Measurements from ENCODE around the gene MLLT3.

MLLT3 gene

GRCh38 chr9:20508242-20508641 is 114.1 kb downstream of the MLLT3 start:
- FAIRE-seq = no peak

GRCh38 chr9:20507431-20507830 is 114.9 kb downstream of the MLLT3 start:
- FAIRE-seq = no peak

GRCh38 chr9:20506099-20506900 is 116.0 kb downstream of the MLLT3 start:
- FAIRE-seq = no peak

- FAIRE-seq = no peak
These were observed 116.7 kb downstream of the MLLT3 start for GRCh38 chr9:20505574-20505973.

GRCh38 chr9:20504930-20505329 is 117.4 kb downstream of the MLLT3 start:
- no peak for FAIRE-seq

- no peak for FAIRE-seq
These were observed 122.2 kb downstream of the MLLT3 start for GRCh38 chr9:20500101-20500500.

GRCh38 chr9:20499013-20499412 is 123.3 kb downstream of the MLLT3 start:
- FAIRE-seq = no peak

- no peak for FAIRE-seq
These were observed 126.0 kb downstream of the MLLT3 start for GRCh38 chr9:20496328-20496727.

GRCh38 chr9:20495098-20495497 is 127.2 kb downstream of the MLLT3 start:
- no peak for FAIRE-seq

GRCh38 chr9:20494035-20494434 is 128.3 kb downstream of the MLLT3 start:
- FAIRE-seq = no peak

GRCh38 chr9:20492772-20493171 is 129.5 kb downstream of the MLLT3 start:
- no peak for FAIRE-seq

GRCh38 chr9:20491612-20492011 is 130.7 kb downstream of the MLLT3 start:
- no peak for FAIRE-seq

GRCh38 chr9:20490246-20490834 is 132.0 kb downstream of the MLLT3 start:
- no peak for FAIRE-seq

- no peak for FAIRE-seq
These were observed 133.6 kb downstream of the MLLT3 start for GRCh38 chr9:20488691-20489090.

GRCh38 chr9:20486552-20486951 is 135.7 kb downstream of the MLLT3 start:
- no peak for FAIRE-seq

- FAIRE-seq = no peak
These were observed 140.9 kb downstream of the MLLT3 start for GRCh38 chr9:20481437-20481836.

- FAIRE-seq = no peak
These were observed 142.1 kb downstream of the MLLT3 start for GRCh38 chr9:20480249-20480648.

- FAIRE-seq = no peak
These were observed 142.7 kb downstream of the MLLT3 start for GRCh38 chr9:20479419-20480155.

- FAIRE-seq = no peak
These were observed 143.5 kb downstream of the MLLT3 start for GRCh38 chr9:20478786-20479185.

GRCh38 chr9:20477940-20478620 is 144.2 kb downstream of the MLLT3 start:
- no peak for FAIRE-seq

- FAIRE-seq = no peak
These were observed 145.3 kb downstream of the MLLT3 start for GRCh38 chr9:20476912-20477521.

- no peak for FAIRE-seq
These were observed 147.8 kb downstream of the MLLT3 start for GRCh38 chr9:20474496-20474895.

GRCh38 chr9:20473515-20474013 is 148.7 kb downstream of the MLLT3 start:
- FAIRE-seq = no peak
